Natural killer cell (primary cell): ENCODE results near the gene EPHB1. TPM values are rescaled to one million over a fixed set of nuclear protein-coding genes. Genes with fewer than 3 reads are reported as not detected.

Source experiments
- ATAC-seq, 3 donors: fragments of 150-1000 bp in 2 of 3; fragments of 200-7000 bp in 1 of 3; cut with Tn5 transposase; 1 replicate in 1 of 3; 2 replicates in 2 of 3; pipeline ENCODE4 v1.10.0; 2021; ENCODE audit warnings: mild to moderate bottlenecking in 2 of 3, moderate library complexity in 2 of 3
- DNase-seq, 2 donors: peaks; one replicate each; pipeline versions ENCODE4 v3.0.0 to v3.0.0-alpha.2; 2013 to 2021; ENCODE audit warnings: mixed read lengths in 1 of 2
- H3K27ac ChIP-seq: one replicate; pipeline ENCODE4 v1.5.1; 2013; ENCODE audit warnings: mild to moderate bottlenecking, low read length
- H3K27me3 ChIP-seq: one replicate; pipeline ENCODE4 v1.6.1; 2013; ENCODE audit warnings: low read length; ENCODE audit not compliant: control insufficient read depth, insufficient read depth
- H3K36me3 ChIP-seq: one replicate; pipeline ENCODE4 v1.6.1; 2013; ENCODE audit warnings: low read length; ENCODE audit not compliant: control insufficient read depth, insufficient read depth
- H3K4me1 ChIP-seq: one replicate; pipeline ENCODE4 v1.6.1; 2013; ENCODE audit warnings: low read length; ENCODE audit not compliant: control insufficient read depth, insufficient read depth
- H3K4me3 ChIP-seq: one replicate; pipeline ENCODE4 v1.5.1; 2013; ENCODE audit warnings: low read length
- H3K9me3 ChIP-seq: one replicate; pipeline ENCODE4 v1.6.1; 2013; ENCODE audit warnings: low read length; ENCODE audit not compliant: control insufficient read depth, insufficient read depth
- H3K27ac Mint-ChIP-seq, 2 donors: one replicate each; pipeline ENCODE4 v1.8.0; 2022; ENCODE audit warnings: mild to moderate bottlenecking in 2 of 2, mixed read lengths in 2 of 2, moderate library complexity in 1 of 2
- H3K27me3 Mint-ChIP-seq, 2 donors: one replicate each; pipeline ENCODE4 v1.8.0; 2022; ENCODE audit warnings: low read depth in 2 of 2, mixed read lengths in 2 of 2
- H3K36me3 Mint-ChIP-seq: one replicate; pipeline ENCODE4 v1.8.0; 2022; ENCODE audit warnings: mixed read lengths
- H3K4me1 Mint-ChIP-seq, 2 donors: one replicate each; pipeline ENCODE4 v1.8.0; 2022; ENCODE audit warnings: mixed read lengths in 2 of 2
- H3K4me3 Mint-ChIP-seq: one replicate; pipeline ENCODE4 v1.8.0; 2022; ENCODE audit warnings: mild to moderate bottlenecking, moderate library complexity, mixed read lengths
- H3K9me3 Mint-ChIP-seq, 2 donors: one replicate each; pipeline ENCODE4 v1.8.0; 2022; ENCODE audit warnings: mixed read lengths in 2 of 2
- WGBS: methylation state at CpG from one replicate; pipeline ENCODE4 v1.1.7; 2013; ENCODE audit warnings: missing lambda C conversion rate; ENCODE audit not compliant: insufficient coverage; 5-methylcytosine and 5-hydroxymethylcytosine counted together
- intact Hi-C: fragments of 100-400 bp; cut with micrococcal nuclease; formaldehyde crosslinking; loops from one replicate; pipeline ENCODE4 v1.14.2; 2022
- total RNA-seq, 4 donors: library from RNA; stranded (reverse); fragments of 120-200 nt in 1 of 4; gene quantifications; one replicate each; pipeline versions ENCODE4 v1.2.3 to v1.2.4, GENCODE V29; 2013 to 2022
- TF ChIP-seq, protein P1 (sequence below): fragments of 200-600 bp; IDR thresholded peaks from one replicate; pipeline ENCODE4 v1.8.0; 2022; ENCODE audit warnings: antibody characterized with exemption

EPHB1 gene
- total RNA-seq, 3 donors from 2014 or later (not counting 1 experiment from before 2014, with no cell fraction given): 0.60 TPM; not detected in 2

DNA sequence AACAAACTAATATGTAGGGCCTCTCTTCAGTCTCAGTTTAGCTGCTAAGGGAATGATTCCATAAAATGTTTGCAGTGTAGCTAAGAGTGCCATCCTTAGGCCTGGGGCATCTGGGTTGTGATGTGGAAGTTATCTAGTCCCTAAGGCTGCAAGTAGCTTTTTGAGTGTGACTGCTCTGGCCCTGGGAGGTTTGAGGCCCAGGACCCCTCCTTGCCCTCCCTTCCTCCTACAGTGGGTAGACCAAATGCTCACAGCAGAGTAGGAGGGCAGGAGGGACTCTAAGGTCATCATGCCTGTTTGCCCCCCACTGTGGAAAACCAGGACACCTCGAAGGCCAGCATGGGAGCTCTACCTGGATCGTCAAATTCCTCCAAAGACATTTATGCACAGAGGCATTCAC is 115.0 kb downstream of the EPHB1 start:
- H3K4me3 ChIP-seq: no peak overlapping the region
- no peaks in the 10 kb centered on the region for H3K27me3 ChIP-seq
- Mint-ChIP-seq H3K4me1 (peaks cover 9 to 11% of the 10 kb centered on the region in 2 donors), H3K27ac (no peak overlapping the region), H3K27me3 (peaks cover 0 to 7% of the 10 kb centered on the region in 2 donors), H3K9me3 (no peaks in the 10 kb centered on the region), H3K36me3 (no peaks in the 10 kb centered on the region), H3K4me3 (no peak overlapping the region)
- DNase-seq: no peak
- TF ChIP-seq, protein P1, sequence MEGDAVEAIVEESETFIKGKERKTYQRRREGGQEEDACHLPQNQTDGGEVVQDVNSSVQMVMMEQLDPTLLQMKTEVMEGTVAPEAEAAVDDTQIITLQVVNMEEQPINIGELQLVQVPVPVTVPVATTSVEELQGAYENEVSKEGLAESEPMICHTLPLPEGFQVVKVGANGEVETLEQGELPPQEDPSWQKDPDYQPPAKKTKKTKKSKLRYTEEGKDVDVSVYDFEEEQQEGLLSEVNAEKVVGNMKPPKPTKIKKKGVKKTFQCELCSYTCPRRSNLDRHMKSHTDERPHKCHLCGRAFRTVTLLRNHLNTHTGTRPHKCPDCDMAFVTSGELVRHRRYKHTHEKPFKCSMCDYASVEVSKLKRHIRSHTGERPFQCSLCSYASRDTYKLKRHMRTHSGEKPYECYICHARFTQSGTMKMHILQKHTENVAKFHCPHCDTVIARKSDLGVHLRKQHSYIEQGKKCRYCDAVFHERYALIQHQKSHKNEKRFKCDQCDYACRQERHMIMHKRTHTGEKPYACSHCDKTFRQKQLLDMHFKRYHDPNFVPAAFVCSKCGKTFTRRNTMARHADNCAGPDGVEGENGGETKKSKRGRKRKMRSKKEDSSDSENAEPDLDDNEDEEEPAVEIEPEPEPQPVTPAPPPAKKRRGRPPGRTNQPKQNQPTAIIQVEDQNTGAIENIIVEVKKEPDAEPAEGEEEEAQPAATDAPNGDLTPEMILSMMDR: no peak
- H3K9me3 ChIP-seq: no peaks in the 10 kb centered on the region
- H3K4me1 ChIP-seq: peaks cover 7% of the 10 kb centered on the region
- no peaks in the 10 kb centered on the region for H3K36me3 ChIP-seq
- intact Hi-C loops: no loop called here
- H3K27ac ChIP-seq: no peak overlapping the region
- WGBS: 92% methylated on average over 2 of the region's 2 CpGs
- ATAC-seq: no peak

DNA sequence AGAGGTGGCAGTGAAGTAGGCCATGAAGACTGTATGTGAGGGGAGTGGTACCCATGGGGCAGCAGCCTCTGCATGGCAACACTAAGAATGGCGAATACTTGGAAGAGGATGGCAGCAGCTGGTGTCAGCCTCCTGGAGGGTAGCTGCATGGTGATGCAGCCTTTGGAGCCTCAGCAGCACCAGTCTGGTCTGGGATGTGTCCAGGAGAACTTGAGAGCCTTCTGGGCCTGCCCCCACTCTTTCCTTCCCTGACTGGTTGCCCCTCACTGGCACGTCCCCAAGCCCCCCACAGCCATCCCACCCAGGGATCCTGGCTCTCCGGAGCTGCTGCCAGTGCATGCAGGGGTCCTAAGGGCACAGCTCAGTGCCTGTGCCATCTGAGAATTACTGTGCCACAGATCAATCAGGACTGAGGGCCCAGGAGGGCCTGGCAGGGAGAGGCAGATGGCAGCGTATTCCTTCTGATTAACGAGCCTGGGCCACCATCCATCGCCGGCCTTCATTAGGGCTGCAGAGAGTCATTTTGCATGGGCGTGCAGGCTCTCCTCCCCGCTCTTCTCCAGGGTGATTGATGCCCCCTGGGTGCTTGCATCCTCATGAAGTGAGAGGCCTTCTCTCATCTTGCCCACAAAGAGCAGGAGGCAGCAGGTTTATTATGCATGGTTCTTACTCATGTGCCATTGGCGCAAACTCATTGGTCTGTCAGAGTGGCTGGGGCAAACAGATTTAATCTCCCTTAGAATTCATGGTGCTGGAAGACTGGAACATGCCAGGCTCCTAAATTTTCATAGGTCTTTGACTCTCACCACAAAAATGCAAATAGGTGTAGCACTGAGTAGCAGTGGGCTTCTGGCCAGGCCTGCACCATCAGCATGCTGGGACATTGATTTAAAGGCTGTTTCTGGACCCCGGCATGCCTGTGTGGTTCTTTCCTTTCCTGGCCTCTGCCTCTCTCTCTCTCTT is 116.8 kb downstream of the EPHB1 start:
- no peaks in the 10 kb centered on the region for H3K36me3 Mint-ChIP-seq
- Histone ChIP-seq H3K4me1 (no peaks in the 10 kb centered on the region), H3K27me3 (no peaks in the 10 kb centered on the region), H3K9me3 (no peaks in the 10 kb centered on the region), H3K36me3 (no peaks in the 10 kb centered on the region), H3K27ac (no peak overlapping the region), H3K4me3 (no peak overlapping the region)
- 91% methylated on average over 11 of the region's 11 CpGs for WGBS
- ATAC-seq (no peak), DNase-seq (no peak)
- intact Hi-C loops: no loop called here
- H3K4me1 Mint-ChIP-seq: peaks cover 6% of the 10 kb centered on the region in 2 donors
- H3K4me3 Mint-ChIP-seq: no peak overlapping the region
- peaks cover 0 to 3% of the 10 kb centered on the region in 2 donors for H3K27me3 Mint-ChIP-seq
- TF ChIP-seq, protein P1: no peak
- no peak overlapping the region for H3K27ac Mint-ChIP-seq
- H3K9me3 Mint-ChIP-seq: no peaks in the 10 kb centered on the region

DNA sequence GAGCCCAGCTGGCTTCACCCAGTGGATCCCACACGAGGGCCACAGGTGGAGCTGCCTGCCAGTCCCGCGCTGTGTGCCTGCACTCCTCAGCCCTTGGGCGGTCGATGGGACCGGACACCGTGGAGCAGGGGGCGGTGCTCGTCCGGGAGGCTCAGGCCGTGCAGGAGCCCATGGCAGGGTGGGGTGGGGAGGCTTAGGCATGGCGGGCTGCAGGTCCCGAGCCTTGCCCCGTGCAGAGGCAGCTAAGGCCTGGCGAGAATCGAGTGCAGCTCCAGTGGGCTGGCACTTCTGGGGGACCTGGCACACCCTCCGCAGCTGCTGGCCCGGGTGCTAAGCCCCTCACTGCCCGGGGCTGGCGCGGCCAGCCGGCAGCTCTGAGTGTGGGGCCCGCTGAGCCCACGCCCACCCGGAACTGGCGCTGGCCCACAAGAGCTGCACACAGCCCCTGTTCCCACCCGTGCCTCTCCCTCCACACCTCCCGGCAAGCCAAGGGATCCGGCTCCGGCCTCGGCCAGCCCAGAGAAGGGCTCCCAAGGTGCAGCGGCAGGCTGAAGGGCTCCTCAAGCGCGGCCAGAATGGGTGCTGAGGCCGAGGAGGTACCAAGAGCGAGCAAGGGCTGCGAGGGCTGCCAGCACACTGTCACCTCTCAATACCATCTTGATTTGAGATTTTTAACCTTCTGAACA is 121.4 kb downstream of the EPHB1 start:
- Mint-ChIP-seq H3K9me3 (no peaks in the 10 kb centered on the region), H3K36me3 (no peaks in the 10 kb centered on the region), H3K27me3 (peaks cover 0 to 12% of the 10 kb centered on the region in 2 donors), H3K4me1 (peaks cover 6% of the 10 kb centered on the region in 2 donors), H3K4me3 (no peak overlapping the region), H3K27ac (no peak overlapping the region)
- ATAC-seq (no peak), DNase-seq (no peak)
- no peaks in the 10 kb centered on the region for H3K9me3 ChIP-seq
- H3K4me1 ChIP-seq: no peaks in the 10 kb centered on the region
- no peaks in the 10 kb centered on the region for H3K36me3 ChIP-seq
- H3K27ac ChIP-seq: no peak overlapping the region
- no peaks in the 10 kb centered on the region for H3K27me3 ChIP-seq
- H3K4me3 ChIP-seq: no peak overlapping the region
- WGBS: 94% methylated on average over 37 of the region's 37 CpGs
- intact Hi-C loops: no loop called here
- TF ChIP-seq, protein P1: no peak
